ENCODE measurements around the gene COL21A1.
"Not testable (repeated sequence)": the region's sequence is repeated elsewhere in the genome, so short reads cannot be mapped to it uniquely, and the experiment has no call there.

Gene COL21A1

DNA sequence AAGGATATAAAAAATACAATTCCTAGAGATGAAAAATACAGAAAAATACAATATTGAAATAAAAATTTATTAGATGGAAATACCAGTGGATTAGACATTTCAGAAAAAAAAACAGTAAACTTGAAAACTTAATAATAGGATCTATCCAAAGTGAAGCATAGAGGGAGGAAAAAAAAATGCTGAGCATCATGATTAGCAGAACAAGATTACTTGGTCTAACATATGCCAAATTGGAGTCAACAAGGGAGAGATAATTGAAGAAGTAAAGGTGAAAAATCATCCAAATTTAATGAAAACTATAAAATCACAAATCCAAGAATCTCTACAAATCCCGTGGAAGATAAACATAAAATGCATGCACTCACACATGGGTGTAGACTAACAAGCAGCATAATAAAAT is 205.8 kb downstream of the COL21A1 start:
- no peak for DNase-seq

GRCh38 chr6:56040889-56041301 is 206.5 kb downstream of the COL21A1 start:
- no peak for DNase-seq

DNA sequence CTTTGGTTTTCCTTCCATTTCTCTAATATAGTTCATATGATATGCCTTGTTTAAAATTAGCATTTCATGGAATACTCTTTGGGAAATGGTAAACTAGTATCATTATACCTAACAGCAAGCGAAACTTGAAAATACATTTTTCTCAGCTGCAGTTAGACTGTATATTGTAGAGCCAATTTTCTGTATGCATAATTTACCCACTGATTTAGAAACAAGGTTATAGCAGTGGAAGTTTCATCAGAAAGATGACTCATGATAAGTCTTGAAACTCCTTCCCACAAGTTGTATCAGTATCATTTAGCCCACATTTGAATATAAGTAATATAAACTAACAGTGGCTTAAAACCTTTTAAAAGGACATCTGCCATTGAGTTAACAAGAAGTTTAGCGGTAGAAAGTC is 207.2 kb downstream of the COL21A1 start:
- DNase-seq, result no peak

DNA sequence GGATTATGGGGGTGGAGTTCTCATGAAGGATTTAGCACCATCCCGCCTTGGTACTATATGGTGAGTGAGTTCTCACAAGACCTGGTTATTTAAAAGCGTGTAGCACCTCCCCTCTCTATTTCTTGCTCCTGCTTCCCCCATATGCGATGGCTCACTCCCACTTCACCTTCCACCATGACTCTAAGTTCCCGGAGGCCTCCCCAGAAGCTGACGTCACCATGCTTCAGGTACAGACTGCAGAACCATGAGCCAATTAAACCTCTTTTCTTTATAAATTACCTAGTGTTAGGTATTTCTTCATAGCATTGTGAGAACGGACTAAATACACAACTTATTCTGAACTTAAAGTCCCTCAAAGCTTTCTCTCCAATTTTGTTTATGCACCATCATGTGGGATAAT is 208.6 kb downstream of the COL21A1 start:
- no peak for DNase-seq

DNA sequence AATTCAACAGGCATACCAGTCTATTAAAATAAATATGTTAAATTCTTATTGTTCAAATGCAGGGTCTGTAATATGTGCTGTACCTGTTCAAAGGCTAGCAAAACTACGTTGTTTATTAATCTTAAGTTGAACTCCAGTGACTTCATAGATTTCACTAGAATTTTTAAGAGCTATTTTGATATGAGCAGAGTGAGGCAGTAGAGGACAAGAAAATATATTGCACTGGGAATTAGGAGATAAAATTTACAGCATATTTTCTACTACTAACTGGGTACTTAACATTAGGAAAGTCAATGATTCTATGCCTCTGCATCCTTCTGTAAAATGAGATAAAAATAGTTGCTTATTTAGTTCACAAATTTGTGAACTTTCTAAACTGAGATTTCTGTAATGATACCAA is 209.8 kb downstream of the COL21A1 start:
- DNase-seq, result no peak

GRCh38 chr6:56036916-56037600 is 210.3 kb downstream of the COL21A1 start:
- DNase-seq, result no peak

GRCh38 chr6:56033401-56033800 is 214.0 kb downstream of the COL21A1 start:
- DNase-seq, result no peak

GRCh38 chr6:56032715-56033260 is 214.6 kb downstream of the COL21A1 start:
- no peak for DNase-seq

- no peak for DNase-seq
These were observed 219.5 kb downstream of the COL21A1 start for GRCh38 chr6:56027865-56028264.

DNA sequence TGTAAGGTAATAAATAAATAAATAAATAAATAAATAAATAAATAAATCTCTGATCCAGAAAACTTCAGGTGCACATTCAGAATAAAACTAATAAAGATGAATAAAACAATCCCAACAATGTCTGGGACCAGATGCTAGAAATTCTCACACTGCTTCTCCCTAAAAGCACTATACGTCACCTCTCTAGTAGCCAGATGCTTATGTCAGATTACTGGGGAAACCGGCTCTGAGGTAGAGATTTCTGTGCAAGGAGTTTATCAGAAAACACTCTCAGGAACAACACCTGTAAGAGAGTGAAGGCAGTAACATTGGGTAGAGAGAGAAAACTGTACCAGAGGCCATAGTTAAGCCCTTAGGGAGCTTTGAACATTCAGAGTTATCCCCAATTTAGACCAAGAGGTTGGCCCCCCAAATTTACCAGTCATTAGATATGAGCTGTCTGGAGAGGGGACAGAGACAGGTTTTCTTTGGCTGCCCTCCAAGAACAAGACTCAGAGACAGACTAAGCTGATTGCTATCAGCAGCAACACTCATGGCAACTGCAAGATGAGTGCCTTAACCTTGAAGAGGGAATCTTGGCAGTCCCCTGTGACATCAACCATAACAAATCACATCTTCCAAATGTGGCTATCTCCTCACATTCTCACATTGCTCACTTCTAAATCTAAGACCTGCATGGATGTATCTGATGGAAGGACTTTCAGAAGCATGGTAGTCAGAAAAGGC is 220.8 kb downstream of the COL21A1 start:
- DNase-seq, result no peak

DNA sequence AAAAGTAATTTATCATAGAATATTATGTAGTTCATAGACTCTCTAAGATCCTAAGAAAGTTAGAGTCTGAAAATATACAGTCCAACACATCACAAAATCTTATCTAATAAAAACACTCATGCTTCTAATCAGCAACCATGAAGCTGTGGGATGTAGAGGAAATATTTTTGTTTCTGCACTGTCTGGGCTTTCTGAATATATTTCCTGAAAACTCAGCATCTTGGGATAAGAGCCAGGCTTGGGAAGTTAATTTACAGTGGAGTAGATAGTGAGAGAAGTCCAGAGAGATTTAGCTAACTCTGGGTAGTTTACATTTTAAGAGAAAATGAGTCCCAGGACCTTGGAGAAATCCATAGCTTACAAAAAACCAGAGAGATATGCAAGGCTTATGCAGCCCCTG is 221.6 kb downstream of the COL21A1 start:
- no peak for DNase-seq

DNA sequence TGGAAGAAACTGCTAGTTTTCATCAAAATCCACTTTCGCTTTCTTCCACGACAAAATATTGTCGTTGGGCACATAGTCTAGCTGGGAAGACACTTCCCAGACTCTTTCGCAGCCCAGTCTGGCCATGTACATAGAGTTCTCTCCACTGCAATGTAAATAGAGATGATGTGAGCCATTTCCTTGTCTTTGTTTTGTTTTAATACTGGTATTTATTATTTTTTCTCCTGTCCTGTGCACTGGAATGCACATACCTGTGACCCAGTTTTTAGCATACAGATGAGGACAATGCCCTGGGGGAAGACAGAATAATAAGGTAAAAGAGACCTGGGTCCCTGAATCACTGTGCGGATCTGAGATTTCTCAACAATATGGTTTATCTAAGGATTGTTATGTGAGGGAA is 222.4 kb downstream of the COL21A1 start:
- DNase-seq, result no peak

GRCh38 chr6:56023829-56024228 is 223.6 kb downstream of the COL21A1 start:
- no peak for DNase-seq

DNA sequence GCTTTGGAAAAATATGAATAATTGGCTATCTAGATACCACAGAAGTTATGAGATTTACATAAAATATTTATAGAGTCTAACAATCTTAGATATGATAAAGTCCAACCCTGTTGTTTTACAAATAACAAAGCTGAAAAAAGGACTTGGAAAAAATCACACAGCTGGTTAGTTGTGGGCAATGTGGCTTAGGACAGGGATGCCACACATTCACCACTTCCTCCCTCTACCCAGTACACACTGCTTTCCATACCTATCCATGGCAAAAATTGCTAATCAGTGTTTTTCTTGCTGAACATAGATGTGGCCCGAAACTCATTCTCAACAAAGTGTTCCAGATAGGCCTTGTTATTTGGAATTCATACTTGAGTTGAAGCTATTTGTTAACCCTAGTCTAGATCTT is 224.7 kb downstream of the COL21A1 start:
- DNase-seq, result no peak

DNA sequence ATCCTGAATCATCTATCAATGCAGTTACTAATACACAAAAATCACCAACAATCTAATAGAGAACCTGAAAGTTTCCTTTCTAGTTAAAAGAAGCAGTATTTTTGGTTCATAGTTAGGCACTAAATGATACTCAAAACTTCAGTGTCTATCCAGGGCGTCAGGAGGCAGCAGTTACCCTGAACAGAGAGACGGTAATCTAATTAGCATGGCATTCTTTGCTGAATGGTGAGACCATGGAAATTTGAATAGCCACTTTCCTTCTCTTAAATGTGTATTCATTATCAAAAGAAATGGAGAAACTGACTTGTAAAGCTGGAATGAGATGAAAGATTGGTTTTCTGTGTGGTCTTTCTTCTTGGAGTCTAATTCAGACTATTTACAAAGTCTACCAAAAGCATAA is 225.4 kb downstream of the COL21A1 start:
- no peak for DNase-seq

DNA sequence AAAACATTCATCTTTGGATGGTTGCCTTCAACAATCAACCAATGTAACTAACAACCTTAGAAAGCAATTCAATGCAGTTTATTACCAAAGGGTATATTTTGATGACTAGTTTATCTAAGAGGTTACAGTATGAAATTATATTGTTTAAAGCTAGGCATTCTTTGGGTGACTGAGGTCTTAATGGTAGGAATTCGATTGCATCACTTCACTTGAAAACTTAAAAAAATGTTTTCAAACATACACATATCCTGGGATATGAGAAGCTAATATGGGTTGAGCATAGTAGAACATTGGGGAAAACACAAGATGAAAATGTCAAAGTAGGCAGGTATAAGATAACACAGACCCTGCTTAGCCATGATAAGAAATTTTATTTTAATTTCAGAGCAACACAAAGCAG is 227.4 kb downstream of the COL21A1 start:
- DNase-seq, result no peak

- DNase-seq, result no peak
These were observed 230.2 kb downstream of the COL21A1 start for GRCh38 chr6:56017198-56017597.

- not testable (repeated sequence) for DNase-seq
These were observed 233.3 kb downstream of the COL21A1 start for GRCh38 chr6:56014039-56014438.

- no peak for DNase-seq
These were observed 237.7 kb downstream of the COL21A1 start for GRCh38 chr6:56009636-56010035.
